Mesendoderm (in vitro differentiated cells): ENCODE results near the gene ITGB4.

Experiments
- DNase-seq: peaks from one replicate; pipeline ENCODE4 v3.0.0; 2013
- H2AK5ac ChIP-seq: 2 replicates; pipeline ENCODE4 v1.6.1; 2013; ENCODE audit warnings: low read length, inconsistent platforms
- H2BK120ac ChIP-seq: 2 replicates; pipeline ENCODE4 v1.6.1; 2013; ENCODE audit warnings: low read depth, mild to moderate bottlenecking, low read length, moderate library complexity, mixed read lengths
- H2BK15ac ChIP-seq: replicated peaks from 2 replicates; pipeline ENCODE4 v1.6.1; 2013; ENCODE audit warnings: low read depth, mild to moderate bottlenecking, moderate library complexity
- H2BK5ac ChIP-seq: 2 replicates; pipeline ENCODE4 v1.6.1; 2013; ENCODE audit warnings: low read length, inconsistent platforms
- H3K18ac ChIP-seq: 2 replicates; pipeline ENCODE4 v1.6.1; 2013; ENCODE audit warnings: mild to moderate bottlenecking, low read length, mixed read lengths
- H3K23ac ChIP-seq: one replicate; pipeline ENCODE4 v1.6.1; 2013; ENCODE audit warnings: low read length
- H3K27ac ChIP-seq: 2 replicates; pipeline ENCODE4 v1.5.1; 2013; ENCODE audit warnings: low read depth, mild to moderate bottlenecking, inconsistent platforms, low read length, moderate library complexity
- H3K27me3 ChIP-seq: 2 replicates; pipeline ENCODE4 v1.6.1; 2013; ENCODE audit warnings: low read length, control low read depth, mild to moderate bottlenecking, inconsistent platforms; ENCODE audit not compliant: insufficient read depth, poor library complexity
- H3K36me3 ChIP-seq: 2 replicates; pipeline ENCODE4 v1.6.1; 2013; ENCODE audit warnings: low read length, inconsistent platforms; ENCODE audit not compliant: control insufficient read depth, insufficient read depth
- H3K4ac ChIP-seq: one replicate; pipeline ENCODE4 v1.6.1; 2013; ENCODE audit warnings: low read depth, mild to moderate bottlenecking, low read length, moderate library complexity
- H3K4me1 ChIP-seq: 2 replicates; pipeline ENCODE4 v1.6.1; 2013; ENCODE audit warnings: low read depth, low read length, inconsistent platforms; ENCODE audit not compliant: control insufficient read depth
- H3K4me2 ChIP-seq: 2 replicates; pipeline ENCODE4 v1.6.1; 2013; ENCODE audit warnings: low read length
- H3K4me3 ChIP-seq: 2 replicates; pipeline ENCODE4 v1.5.1; 2013; ENCODE audit warnings: mild to moderate bottlenecking, low read length
- H3K56ac ChIP-seq: one replicate; pipeline ENCODE4 v1.6.1; 2013; ENCODE audit warnings: low read length
- H3K79me1 ChIP-seq: 2 replicates; pipeline ENCODE4 v1.6.1; 2013; ENCODE audit warnings: low read length, inconsistent platforms
- H3K79me2 ChIP-seq: 2 replicates; pipeline ENCODE4 v1.6.1; 2013; ENCODE audit warnings: mild to moderate bottlenecking, low read length; ENCODE audit not compliant: control insufficient read depth, insufficient read depth
- H3K9ac ChIP-seq: 2 replicates; pipeline ENCODE4 v1.6.1; 2013; ENCODE audit warnings: low read length, inconsistent platforms
- H4K5ac ChIP-seq: one replicate; pipeline ENCODE4 v1.6.1; 2013; ENCODE audit warnings: low read length
- H4K8ac ChIP-seq: one replicate; pipeline ENCODE4 v1.6.1; 2013; ENCODE audit warnings: low read depth, mild to moderate bottlenecking, control low read depth, low read length, moderate library complexity
- WGBS: extraction: QIAGEN DNeasy Blood & Tissue Kit; methylation state at CpG from one replicate; pipeline ENCODE4 v1.1.7; 2013; ENCODE audit warnings: low lambda C conversion rate, missing lambda C conversion rate; ENCODE audit not compliant: insufficient coverage; ENCODE audit errors: extremely low coverage; 5-methylcytosine and 5-hydroxymethylcytosine counted together

The ITGB4 gene

DNA sequence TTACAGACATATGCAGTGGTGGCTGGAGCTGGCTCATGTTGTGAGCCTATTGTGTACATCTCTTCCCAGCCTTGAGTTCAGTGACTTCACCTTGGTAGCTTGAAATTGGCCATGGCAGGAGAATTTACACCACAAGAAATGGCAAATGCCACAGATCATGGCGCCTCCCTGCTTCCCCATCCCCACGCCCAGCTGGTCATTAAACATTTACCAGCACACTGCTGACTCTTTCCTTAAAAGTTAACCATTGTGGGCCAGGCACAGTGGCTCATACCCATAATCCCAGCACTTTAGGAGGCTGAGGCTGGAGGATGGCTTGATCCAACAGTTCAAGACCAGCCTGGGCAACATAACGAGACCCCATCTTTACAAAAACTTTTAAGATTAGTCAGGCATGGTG, 22.6 kb upstream of the ITGB4 start:
- no peak for DNase-seq
- Histone ChIP-seq H3K4ac (no peak overlapping the region), H3K4me1 (no peaks in the 10 kb centered on the region), H3K79me2 (no peaks in the 10 kb centered on the region), H3K27me3 (no peaks in the 10 kb centered on the region), H3K18ac (no peak overlapping the region), H2BK5ac (no peak overlapping the region), H3K36me3 (peaks cover 26% of the 10 kb centered on the region), H3K79me1 (peaks cover 6% of the 10 kb centered on the region), H3K56ac (no peak overlapping the region), H3K23ac (no peak overlapping the region), H2BK15ac (no peak overlapping the region), H2AK5ac (no peak overlapping the region), H2BK120ac (no peak overlapping the region), H3K4me2 (no peak overlapping the region), H4K5ac (no peak overlapping the region), H3K9ac (no peak overlapping the region), H4K8ac (no peak overlapping the region), H3K4me3 (no peak overlapping the region), H3K27ac (no peak overlapping the region)
- no CpG with 5 or more reads among the region's 3 CpGs for whole genome bisulfite sequencing

DNA sequence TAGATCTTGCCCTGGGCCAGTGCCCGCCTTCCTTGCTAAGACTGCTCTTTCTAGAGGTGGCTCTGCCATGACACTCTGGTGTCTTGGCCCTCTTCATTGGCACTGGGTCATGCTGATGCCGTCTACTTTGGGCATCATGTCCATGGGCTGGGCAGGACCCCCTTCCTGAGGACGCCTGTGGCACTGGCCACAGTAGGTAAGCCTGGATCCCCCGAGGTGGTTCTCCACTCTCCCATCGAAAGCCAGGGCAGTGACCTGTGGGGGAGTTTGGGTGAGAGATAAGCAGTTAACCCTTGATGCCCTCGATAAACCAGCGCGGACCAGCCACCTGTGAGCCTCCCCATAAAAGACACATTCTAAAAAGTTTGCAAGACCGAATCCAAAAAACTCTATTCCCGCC, 20.0 kb upstream of the ITGB4 start:
- H3K79me1 ChIP-seq = peaks cover 3% of the 10 kb centered on the region
- no peak overlapping the region for H3K18ac ChIP-seq
- no peaks in the 10 kb centered on the region for H3K79me2 ChIP-seq
- no peak for DNase-seq
- H3K4me2 ChIP-seq = no peak overlapping the region
- no peak overlapping the region for H2BK15ac ChIP-seq
- WGBS = no CpG with 5 or more reads among the region's 10 CpGs
- H3K4ac ChIP-seq = no peak overlapping the region
- H3K36me3 ChIP-seq = peaks cover 23% of the 10 kb centered on the region
- no peak overlapping the region for H3K27ac ChIP-seq
- H3K23ac ChIP-seq = no peak overlapping the region
- H4K8ac ChIP-seq = no peak overlapping the region
- no peak overlapping the region for H2AK5ac ChIP-seq
- no peak overlapping the region for H3K56ac ChIP-seq
- no peak overlapping the region for H2BK5ac ChIP-seq
- H2BK120ac ChIP-seq = no peak overlapping the region
- no peak overlapping the region for H4K5ac ChIP-seq
- no peaks in the 10 kb centered on the region for H3K4me1 ChIP-seq
- no peak overlapping the region for H3K4me3 ChIP-seq
- H3K27me3 ChIP-seq = no peaks in the 10 kb centered on the region
- no peak overlapping the region for H3K9ac ChIP-seq

DNA sequence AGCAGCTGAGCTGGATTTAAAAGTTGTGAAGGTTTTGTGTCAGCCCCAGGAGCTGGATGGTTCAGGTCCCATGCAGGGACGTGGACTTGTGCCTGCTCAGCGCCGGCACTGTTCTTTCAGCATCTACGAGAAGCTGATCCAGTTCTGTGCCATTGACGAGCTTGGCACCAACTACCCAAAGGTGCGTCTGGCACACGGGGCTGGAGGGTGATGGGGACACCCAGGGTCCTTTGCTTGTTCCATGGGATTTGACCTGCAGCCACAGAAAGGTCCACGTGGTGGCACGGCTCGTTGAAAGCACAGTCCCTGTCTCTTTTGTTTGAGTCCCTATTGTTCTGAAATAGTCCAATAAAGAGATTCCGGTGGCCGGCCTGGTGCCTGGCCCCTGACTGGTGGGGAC, 18.1 kb upstream of the ITGB4 start:
- Histone ChIP-seq H2BK120ac (no peak overlapping the region), H4K8ac (no peak overlapping the region), H3K27ac (no peak overlapping the region), H3K56ac (no peak overlapping the region), H3K79me2 (no peaks in the 10 kb centered on the region), H3K4me2 (no peak overlapping the region), H2BK5ac (no peak overlapping the region), H4K5ac (no peak overlapping the region), H3K23ac (no peak overlapping the region), H3K27me3 (no peaks in the 10 kb centered on the region), H3K36me3 (peaks cover 25% of the 10 kb centered on the region), H2BK15ac (no peak overlapping the region), H3K18ac (no peak overlapping the region), H3K4me3 (no peak overlapping the region), H3K4me1 (no peaks in the 10 kb centered on the region), H2AK5ac (no peak overlapping the region), H3K4ac (no peak overlapping the region), H3K79me1 (no peaks in the 10 kb centered on the region), H3K9ac (no peak overlapping the region)
- no peak for DNase-seq
- WGBS = no CpG with 5 or more reads among the region's 12 CpGs

DNA sequence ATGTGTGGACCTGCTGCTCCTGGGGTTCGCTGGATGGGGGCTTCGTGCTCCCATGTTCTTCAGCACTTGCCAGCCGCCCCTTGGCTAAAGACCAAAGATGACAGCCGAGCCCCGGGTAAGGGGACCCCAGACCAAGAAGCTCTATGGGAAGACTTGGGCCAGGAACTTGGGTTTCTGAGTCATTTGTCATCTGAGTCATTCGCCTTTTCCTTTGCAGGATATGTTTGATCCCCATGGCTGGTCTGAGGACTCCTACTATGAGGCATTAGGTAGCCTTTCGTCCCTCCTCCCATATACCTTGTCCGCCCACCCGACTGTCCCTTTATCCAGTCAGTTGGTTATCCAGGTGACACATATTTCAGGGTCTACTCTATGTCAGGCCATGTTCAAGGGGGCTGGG, 17.7 kb upstream of the ITGB4 start:
- Histone ChIP-seq H2BK120ac (no peak overlapping the region), H2BK5ac (no peak overlapping the region), H3K4me3 (no peak overlapping the region), H3K4me1 (no peaks in the 10 kb centered on the region), H3K36me3 (peaks cover 25% of the 10 kb centered on the region), H3K4ac (no peak overlapping the region), H4K5ac (no peak overlapping the region), H3K18ac (no peak overlapping the region), H3K79me2 (no peaks in the 10 kb centered on the region), H3K27me3 (no peaks in the 10 kb centered on the region), H3K9ac (no peak overlapping the region), H3K56ac (no peak overlapping the region), H3K4me2 (no peak overlapping the region), H3K27ac (no peak overlapping the region), H3K79me1 (no peaks in the 10 kb centered on the region), H2BK15ac (no peak overlapping the region), H2AK5ac (no peak overlapping the region), H3K23ac (no peak overlapping the region), H4K8ac (no peak overlapping the region)
- DNase-seq = no peak
- no CpG with 5 or more reads among the region's 9 CpGs for WGBS

DNA sequence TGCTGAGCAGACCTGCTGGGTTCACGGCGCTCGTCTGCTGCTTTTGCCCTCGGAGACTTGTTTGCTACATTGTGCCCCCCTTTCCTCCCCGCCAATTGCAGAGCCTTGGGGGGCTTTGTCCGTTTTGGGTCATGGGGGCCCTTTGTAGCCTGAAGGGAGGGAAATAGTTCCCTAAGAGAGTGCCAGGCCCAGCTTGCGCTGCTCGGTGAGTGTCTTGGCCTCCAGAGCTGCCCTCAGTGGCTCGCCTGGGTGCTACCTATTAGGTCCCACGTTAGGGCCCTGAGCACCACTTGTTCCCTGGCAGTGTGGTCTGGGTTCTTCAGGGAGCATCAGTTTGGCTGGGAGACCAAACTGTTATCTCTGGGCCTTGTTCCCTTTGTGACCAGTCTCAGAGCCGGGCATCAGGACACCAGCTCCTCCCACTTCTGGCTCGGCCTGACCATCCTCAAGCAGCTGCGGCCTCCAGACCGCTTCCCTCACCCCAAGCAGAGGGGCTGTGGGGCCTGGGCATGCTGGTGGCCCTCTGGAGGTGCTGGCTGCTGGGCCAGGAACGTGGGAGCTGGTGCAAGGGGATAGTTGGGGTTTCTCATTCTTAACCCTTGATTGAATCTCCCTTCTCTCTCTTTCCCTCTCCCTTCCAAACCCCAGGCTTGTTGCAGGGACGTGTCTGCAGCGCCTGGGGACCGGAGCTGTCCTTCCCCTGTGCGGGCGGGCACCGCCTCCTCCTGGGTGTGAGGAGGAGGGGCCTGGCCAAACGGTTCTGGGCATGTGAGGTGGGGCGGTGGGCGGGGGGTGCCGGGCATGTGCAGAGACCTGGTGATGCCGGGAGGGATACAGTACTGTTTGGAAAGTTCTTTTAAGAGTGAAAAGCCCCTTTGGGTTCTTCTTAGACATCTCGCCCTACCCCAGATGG, 16.0 kb upstream of the ITGB4 start:
- peaks cover 21% of the 10 kb centered on the region for H3K36me3 ChIP-seq
- H3K18ac ChIP-seq = no peak overlapping the region
- H3K79me1 ChIP-seq = no peaks in the 10 kb centered on the region
- no peak overlapping the region for H3K27ac ChIP-seq
- no peak overlapping the region for H3K23ac ChIP-seq
- no peak overlapping the region for H4K5ac ChIP-seq
- H2BK15ac ChIP-seq = no peak overlapping the region
- no peaks in the 10 kb centered on the region for H3K27me3 ChIP-seq
- H3K4me1 ChIP-seq = no peaks in the 10 kb centered on the region
- no peak overlapping the region for H3K4me3 ChIP-seq
- H2BK5ac ChIP-seq = no peak overlapping the region
- no peak overlapping the region for H3K9ac ChIP-seq
- no peak for DNase-seq
- H2AK5ac ChIP-seq = no peak overlapping the region
- no peaks in the 10 kb centered on the region for H3K79me2 ChIP-seq
- WGBS = no CpG with 5 or more reads among the region's 27 CpGs
- no peak overlapping the region for H3K4me2 ChIP-seq
- no peak overlapping the region for H4K8ac ChIP-seq
- H3K4ac ChIP-seq = no peak overlapping the region
- no peak overlapping the region for H2BK120ac ChIP-seq
- no peak overlapping the region for H3K56ac ChIP-seq
